Measurements from ENCODE around the gene CADM1. TPM values are rescaled to one million over a fixed set of nuclear protein-coding genes. Genes with fewer than 3 reads are reported as not detected.

The CADM1 gene
- total RNA-seq, 1 experiment from 2014 or later, result 0.79 TPM

- H3K4me1 ChIP-seq (ENCODE audit: control insufficient read depth in 1 of 2, insufficient read depth in 2 of 2, low read length in 2 of 2), result no peaks in the 10 kb centered on the region
- ATAC-seq, result no peak
Observed at GRCh38 chr11:115498354-115498753, 5.9 kb downstream of the CADM1 start.

More at GRCh38 chr11:115498354-115498753, 5.9 kb downstream of the CADM1 start:
- Histone ChIP-seq H3K4me3 (replicated peaks in 1 of 2; ENCODE audit: low read depth in 1 of 2, low read length in 2 of 2) (no peak overlapping the region), H3K9me3 (ENCODE audit: control insufficient read depth in 1 of 2, insufficient read depth in 1 of 2, low read depth in 1 of 2, low read length in 2 of 2) (peaks cover 0 to 8% of the 10 kb centered on the region in 2 experiments; a peak in 2 of 4 replicates), H2AFZ (ENCODE audit: low read depth, low read length, poor library complexity, severe bottlenecking) (no peak overlapping the region), H3K9ac (ENCODE audit: low read length) (no peak overlapping the region), H3K27me3 (ENCODE audit: insufficient read depth, low read length) (no peaks in the 10 kb centered on the region), H3K36me3 (ENCODE audit: control insufficient read depth in 1 of 2, insufficient read depth in 2 of 2, low read length in 2 of 2) (no peaks in the 10 kb centered on the region), H3K4me2 (ENCODE audit: low read length) (no peak overlapping the region), H3K27ac (ENCODE audit: low read depth, low read length) (no peak overlapping the region), H3K9me2 (ENCODE audit: insufficient read depth) (no peaks in the 10 kb centered on the region), H3K79me2 (ENCODE audit: insufficient read depth, low read length) (no peaks in the 10 kb centered on the region), H4K20me1 (ENCODE audit: insufficient read depth) (no peaks in the 10 kb centered on the region; the same call in 1 of the 2 replicates)
- intact Hi-C loops (cut with micrococcal nuclease), result loop anchor here (5.0 kb wide), 1 partner anchor 1194 kb away; no protein-coding TSS in a partner anchor
- RAD21 ChIA-PET (ENCODE audit: low non-redundant PET in 1 of 2, low total read pairs in 2 of 2, uncharacterized antibody in 2 of 2, unreplicated experiment in 2 of 2), result no interaction called here
- POLR2A ChIA-PET, result no interaction called here
- DNase-seq (ENCODE audit: low read depth, low spot score), result no peak
- CTCF ChIA-PET, result no interaction called here
- TF ChIP-seq REST (IDR thresholded peaks at IDR 0.05; ENCODE audit: low read depth) (no peak), CTCF (IDR thresholded peaks at IDR 0.05 in 2 of 3, conservative IDR thresholded peaks at IDR 0.05 in 1 of 3; ENCODE audit: borderline replicate concordance in 1 of 3, insufficient read depth in 1 of 3, low read depth in 2 of 3, low read length in 2 of 3) (no peak), CEBPB (IDR thresholded peaks at IDR 0.05; ENCODE audit: low read depth) (no peak), ATF3 (IDR thresholded peaks at IDR 0.05) (no peak), YY1 (IDR thresholded peaks at IDR 0.05; ENCODE audit: extremely low read depth, insufficient replicate concordance, low read depth, low read length) (no peak), FOSL1 (IDR thresholded peaks at IDR 0.05; ENCODE audit: low read depth) (no peak), EGR1 (IDR thresholded peaks at IDR 0.05; ENCODE audit: low read depth) (no peak), POLR2A (IDR thresholded peaks at IDR 0.05; ENCODE audit: borderline replicate concordance, extremely low read depth, insufficient read depth, insufficient read length) (no peak), CBX3 (IDR thresholded peaks at IDR 0.05; ENCODE audit: low read depth) (no peak), MAX (IDR thresholded peaks at IDR 0.05) (no peak), ZBTB33 (IDR thresholded peaks at IDR 0.05; ENCODE audit: extremely low read depth, insufficient replicate concordance, low read length) (no peak), SP1 (IDR thresholded peaks at IDR 0.05; ENCODE audit: low read depth) (no peak), ZFX (IDR thresholded peaks at IDR 0.05) (no peak), JUND (IDR thresholded peaks at IDR 0.05) (no peak)
- BruUV-seq (replicated peaks), result no TSS peak

Measured in HCT116 (cell line).